GDM1 (cell line): ENCODE data around the gene C6orf120.
A peak's percentile ranks its signal among the peaks of the same experiment; 100 is the strongest.

ENCODE experiments used
- DNase-seq: peaks from one replicate; lab custom pipeline; 2025; lab: John Stamatoyannopoulos, UW

Gene C6orf120

DNA sequence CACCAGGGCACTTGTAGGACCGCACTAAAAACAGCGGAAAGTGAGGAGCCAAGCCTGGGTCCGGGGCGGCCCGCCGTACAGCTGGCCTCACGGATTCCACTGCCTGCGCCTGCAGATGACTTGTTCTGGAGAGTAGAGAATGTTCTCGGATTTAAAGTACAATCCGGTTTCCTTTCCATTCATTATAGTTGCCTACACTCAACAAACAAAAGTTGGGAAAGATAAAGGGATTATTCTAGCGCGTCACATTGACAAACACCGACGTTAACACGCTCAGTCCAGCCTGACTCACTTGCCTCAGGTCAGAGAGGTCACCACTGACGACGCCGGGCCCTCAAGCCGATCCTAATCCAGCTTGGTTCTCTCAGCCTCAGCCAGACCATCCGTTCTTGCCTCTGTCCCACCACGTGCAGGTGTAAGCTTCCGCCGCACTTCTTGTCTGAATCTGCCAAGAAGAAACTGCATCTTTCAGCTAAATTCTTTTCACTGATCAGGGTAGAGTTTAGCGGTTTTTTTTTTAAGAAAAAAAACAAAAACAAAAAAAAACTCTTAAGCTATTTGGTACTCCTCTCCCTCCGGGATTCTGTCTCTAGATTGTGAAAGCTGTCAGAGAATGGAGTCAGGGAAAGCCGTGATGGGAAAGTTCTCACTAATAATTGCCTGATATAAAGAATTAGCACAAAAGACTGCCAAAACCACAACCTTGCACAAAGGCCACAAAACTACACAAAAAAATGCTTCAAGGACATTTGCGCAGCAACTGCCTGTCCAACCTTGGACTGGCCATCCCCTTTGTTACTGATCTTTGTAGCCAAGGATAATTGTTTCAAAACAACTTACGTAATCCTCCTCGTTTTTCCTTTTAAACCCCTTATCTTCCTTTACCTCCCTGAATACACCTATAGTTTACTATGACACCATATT lies 23.5 kb downstream of the C6orf120 start:
- no peak for DNase-seq

DNA sequence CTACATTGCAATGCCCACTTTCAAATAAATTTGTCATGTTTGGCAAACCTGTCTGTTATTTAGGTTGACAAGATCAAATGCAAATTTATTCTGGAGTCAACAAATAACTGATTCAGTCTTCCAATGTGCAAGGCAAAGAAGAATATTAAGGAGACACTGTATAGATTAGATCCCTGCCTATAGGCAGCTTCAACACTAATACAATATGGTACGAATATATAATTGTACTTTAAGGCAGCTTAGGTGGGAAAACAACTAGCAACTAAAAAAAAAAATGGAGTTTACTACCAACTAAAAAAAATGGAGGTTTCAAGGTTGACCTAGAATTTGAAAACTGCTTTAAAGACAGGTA lies 24.1 kb downstream of the C6orf120 start:
- DNase-seq, result no peak

GRCh38 chr6:169726963-169727362 lies 25.0 kb downstream of the C6orf120 start:
- DNase-seq, result no peak

DNA sequence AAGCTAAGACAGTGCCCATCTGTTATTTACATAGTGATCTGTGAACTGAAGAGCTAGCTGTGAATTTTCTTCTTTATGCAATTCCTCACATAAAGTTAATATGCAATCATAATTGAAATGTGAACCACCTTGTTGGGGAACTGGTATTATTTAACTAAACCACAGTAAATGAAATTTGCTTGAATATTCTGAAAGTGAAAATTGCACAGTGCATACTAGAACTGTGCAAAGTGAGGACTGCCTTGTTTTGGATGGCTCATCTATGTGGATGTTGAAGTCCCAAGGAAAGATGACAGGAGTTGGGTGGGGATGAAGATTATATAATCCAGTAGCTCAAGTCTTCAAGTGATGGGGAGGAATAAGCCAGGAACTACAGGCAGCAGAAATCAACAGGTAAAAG lies 28.0 kb downstream of the C6orf120 start:
- DNase-seq, result no peak

DNA sequence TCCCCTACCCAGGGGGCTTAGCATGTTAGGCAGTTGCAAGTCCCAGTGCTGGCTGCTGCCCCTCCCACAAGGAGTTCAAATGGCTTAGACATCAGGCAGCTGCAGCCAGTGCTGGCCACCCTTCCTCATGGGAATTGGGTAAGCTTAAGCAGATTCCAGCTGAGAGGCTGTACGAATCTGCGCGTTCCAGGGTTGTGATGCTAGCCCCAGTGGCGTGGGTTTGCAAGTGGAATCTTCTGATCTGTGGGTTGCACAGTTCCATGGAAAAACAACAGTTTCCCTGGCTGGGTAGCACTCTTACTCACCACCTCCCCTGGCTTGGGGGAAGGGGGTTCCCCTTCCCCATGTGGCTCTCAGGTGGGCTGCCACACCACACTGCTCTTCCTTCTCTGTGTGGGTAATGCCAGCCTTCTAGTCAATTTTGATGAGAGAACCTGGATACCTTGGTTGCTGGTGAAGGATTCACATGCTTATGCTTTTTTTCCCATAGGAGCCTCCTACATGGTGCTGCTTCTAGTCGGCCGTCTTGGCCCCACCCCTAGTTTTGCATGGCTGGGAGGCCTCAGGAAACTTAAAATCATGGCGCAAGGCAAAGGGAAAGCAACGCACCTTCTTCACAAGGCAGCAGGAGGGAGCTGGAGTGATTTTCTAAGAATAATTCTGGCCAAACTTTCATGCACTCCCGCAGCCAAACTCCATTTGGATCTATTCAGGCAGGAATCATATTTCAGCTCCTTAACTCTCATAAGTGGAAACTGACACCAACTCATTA lies 36.5 kb downstream of the C6orf120 start:
- DNase-seq, result no peak

DNA sequence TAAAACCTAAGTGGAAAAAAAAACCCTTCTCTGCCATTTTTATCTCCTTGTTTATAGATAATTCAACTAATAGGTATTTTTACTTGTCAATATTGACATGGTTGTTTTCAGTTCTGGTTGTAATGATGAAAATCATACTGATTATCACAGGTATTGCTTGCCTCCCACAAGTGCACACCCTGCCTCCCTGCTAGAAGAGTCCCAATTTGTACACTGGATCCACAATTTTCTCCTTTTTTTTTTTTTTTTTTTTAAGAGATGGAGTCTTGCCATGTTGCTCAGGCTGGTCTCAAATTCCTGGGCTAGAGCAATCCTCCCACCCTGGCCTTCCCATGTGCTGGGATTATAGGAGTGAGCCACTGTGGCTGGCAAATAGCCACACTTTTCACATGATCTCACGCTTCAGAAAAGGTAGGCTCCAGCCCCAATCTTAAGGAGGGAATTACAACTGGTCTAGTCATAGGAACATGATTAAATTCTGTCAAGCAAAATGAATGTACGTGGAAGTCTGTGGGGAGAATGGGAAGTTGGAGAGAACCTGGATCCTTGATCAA lies 37.1 kb downstream of the C6orf120 start:
- no peak for DNase-seq

DNA sequence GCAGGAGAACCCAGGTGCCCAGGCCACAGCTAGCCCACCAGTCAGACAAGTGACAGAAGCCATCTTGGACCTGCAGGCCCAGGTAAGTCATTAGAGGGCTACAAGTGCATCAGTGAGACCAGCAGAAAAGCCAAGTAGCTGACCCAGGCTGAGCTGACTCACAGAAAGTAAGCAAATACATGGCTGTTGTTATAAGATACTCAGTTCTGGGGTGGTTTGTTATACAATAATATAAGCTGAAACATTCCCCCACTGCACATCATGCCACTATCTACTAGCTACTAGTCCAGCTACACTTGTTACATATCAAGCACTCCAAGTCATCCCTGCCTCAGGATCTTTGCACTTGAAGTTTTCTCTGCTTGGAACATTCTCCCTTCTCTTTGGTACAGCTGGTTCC lies 39.4 kb downstream of the C6orf120 start:
- no peak for DNase-seq

GRCh38 chr6:169745405-169745804 lies 43.5 kb downstream of the C6orf120 start:
- DNase-seq, result no peak

DNA sequence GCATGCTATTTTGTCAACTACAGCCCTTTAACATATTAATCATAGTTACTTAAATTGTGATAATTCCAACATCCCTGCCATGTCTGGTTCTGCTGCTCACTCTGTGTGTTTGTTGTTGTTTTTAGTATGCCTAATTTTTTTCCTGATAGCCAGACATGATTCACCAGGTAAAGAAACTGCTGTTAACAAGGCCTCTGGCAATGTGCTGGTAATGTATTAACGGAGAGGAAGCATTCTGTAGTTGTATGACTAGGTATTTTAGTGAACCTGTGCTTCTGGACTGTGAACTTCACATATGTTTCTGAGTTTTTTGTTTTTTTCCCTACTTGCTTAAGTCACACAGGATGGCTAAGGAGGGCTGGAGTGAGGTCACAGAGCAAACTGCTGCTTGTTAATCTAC lies 44.6 kb downstream of the C6orf120 start:
- DNase-seq, result no peak

- peak; percentile 87 for DNase-seq
Observed at GRCh38 chr6:169751242-169752073, 49.5 kb downstream of the C6orf120 start, which contains the start of the genes DYNLT2 and ERMARD. DYNLT2 (minus strand) TSS chr6:169751572; CDS start chr6:169751458, 114 bp downstream. ERMARD (plus strand) TSS chr6:169751622; CDS start chr6:169751658, 36 bp downstream.

- peak; percentile 26 for DNase-seq
Observed at GRCh38 chr6:169752074-169752623, 50.2 kb downstream of the C6orf120 start.
